Right renal pelvis (tissue), 4 donors: ENCODE measurements around the gene CEBPE. TPM values are rescaled to one million over a fixed set of nuclear protein-coding genes. Genes with fewer than 3 reads are reported as not detected.

Experiments
- DNase-seq, 4 donors: peaks; one replicate each; pipeline ENCODE4 v3.0.0-alpha.2; 2013; ENCODE audit warnings: low read depth in 4 of 4, low spot score in 3 of 4, missing footprints in 1 of 4
- polyA plus RNA-seq, 4 donors: library from polyadenylated mRNA; unstranded; fragments of 120-200 nt; gene quantifications; one replicate each; pipeline ENCODE4 v1.2.1, GENCODE V29; 2013; ENCODE audit not compliant: insufficient read length in 4 of 4

CEBPE gene
- polyA plus RNA-seq, 4 donors, result 0.13 to 0.32 (median 0.18) TPM; not detected in 1

DNA sequence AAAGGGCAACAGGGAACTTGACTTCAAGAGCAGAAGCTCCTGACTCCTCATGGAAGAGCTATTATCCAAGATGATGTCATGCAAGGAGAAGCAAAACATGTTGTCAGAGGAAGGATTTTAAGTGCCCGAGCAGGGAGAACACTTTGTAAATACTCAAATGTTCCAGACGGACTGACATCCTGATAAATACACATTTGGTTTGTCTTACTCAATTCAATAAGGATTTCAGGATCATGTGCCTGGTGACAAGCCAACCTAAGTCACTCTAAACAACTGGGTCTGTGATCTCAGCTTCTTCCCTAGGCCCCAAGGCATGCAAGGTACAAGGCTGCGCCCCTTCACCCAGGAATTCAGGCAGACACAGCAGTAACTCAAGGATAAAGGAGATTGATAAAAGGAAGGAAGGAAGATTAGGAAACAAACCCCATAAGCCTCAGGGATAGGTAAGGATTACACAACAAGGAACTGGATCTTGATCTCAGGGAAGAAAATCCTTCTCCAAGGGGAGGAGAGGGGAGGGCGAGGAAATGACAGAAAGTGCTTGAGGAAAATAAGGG, 26.8 kb upstream of the CEBPE start:
- DNase-seq, result no peak

DNA sequence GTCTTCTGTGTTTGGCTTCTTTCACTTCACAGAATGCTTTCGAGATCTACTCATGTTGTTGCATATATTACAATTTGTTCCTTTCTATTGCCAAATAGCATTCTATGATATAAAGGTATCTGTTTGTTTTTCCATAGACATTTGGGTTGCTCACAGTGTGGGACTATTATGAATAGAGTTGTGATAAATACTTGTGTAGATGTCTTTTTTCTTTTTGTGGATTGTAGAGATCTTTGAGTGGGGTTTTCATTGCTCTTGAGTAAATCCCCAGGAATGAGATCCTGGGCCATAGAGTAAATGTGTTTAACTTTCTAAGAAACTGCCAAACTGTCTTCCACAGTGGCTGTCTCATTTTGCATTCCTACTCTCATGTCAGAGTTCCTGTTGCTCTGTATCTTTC, 24.9 kb upstream of the CEBPE start:
- no peak for DNase-seq

- no peak for DNase-seq
Measured at GRCh38 chr14:23142826-23143225, 23.8 kb upstream of the CEBPE start.

GRCh38 chr14:23141706-23142444, 22.8 kb upstream of the CEBPE start:
- no peak for DNase-seq

DNA sequence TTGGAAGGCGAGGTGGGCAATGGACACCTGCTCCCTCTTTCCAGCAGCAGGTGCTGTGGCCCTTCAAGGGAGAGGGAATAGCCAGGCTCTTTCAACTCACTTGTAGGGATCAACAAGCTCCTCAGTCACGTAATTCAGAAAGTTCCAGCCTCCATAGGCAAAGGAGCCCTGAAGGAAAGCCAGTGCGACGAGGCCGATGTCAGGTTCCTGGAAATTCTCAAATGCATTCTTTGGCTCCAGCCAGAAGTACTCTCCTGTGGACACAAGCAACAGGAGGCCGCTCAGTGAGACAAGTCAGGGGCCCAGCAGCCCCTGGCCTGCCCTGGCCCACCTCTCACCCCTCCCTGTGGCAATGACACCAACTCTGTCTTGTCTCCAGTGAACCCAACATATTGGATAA, 21.3 kb upstream of the CEBPE start:
- no peak for DNase-seq

DNA sequence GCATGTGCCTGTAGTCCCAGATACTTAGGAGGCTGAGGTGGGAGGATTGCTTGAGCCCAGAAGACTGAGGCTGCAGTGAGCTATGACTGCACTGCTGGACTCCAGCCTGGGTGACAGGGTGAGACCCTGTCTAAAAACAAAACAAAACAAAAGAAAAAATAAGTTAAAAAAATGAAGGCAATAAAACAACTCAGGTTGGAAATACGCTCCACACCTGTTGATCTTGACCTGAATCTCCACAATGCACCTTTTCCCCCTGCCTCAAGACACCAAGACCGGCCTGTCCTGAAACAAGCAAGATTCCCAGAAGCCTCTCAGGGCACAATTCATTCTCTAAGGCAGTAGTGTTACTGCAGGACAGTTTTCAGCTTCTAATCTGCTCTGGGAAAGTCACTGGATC, 20.8 kb upstream of the CEBPE start:
- DNase-seq, result no peak

GRCh38 chr14:23137813-23138535, 18.9 kb upstream of the CEBPE start:
- DNase-seq, result no peak

GRCh38 chr14:23137192-23137812, 18.2 kb upstream of the CEBPE start:
- DNase-seq, result no peak

- DNase-seq, result no peak
Measured at GRCh38 chr14:23136566-23137133, 17.6 kb upstream of the CEBPE start.

DNA sequence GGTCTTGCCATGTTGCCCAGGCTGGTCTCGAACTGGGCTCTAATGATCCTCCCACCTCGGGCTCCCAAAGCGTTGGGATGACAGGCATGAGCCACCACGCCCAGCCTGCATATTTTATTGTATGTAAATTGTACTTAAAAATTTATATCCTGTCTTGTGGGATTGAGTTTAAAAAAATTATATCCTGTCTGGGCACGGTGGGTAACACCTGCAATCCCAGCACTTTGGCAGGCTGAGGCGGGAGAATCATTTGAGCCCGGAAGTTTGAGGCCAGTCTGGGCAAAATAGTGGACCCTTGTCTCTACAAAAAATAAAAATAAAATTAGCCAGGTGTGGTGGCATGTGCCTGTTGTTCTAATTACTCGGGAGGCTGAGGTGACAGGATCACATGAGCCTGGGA, 13.9 kb upstream of the CEBPE start:
- DNase-seq, result no peak

- DNase-seq, result no peak
Measured at GRCh38 chr14:23131482-23131881, 12.4 kb upstream of the CEBPE start.

DNA sequence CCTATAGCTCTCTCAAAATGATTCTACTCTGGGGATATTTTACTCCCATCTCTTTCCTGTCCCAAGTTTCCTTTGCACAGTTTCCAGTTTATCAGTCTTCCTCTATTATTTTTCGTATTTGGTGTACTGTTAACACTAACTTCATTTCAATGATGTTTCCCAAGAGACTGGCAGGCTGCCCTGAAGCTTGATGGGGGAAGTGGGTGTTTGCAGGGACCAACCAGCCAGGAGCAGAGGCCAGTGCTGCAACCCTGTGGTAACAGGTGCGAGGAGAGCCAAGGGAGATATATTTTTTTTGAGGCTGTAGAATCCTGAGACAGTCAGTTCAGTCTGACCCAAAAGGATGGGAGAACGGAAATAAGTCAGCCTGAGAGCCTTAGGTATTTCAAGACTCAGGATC, 11.8 kb upstream of the CEBPE start:
- no peak for DNase-seq

GRCh38 chr14:23129759-23130316, 10.8 kb upstream of the CEBPE start:
- DNase-seq, result no peak

- no peak for DNase-seq
Measured at GRCh38 chr14:23128969-23129758, 10.1 kb upstream of the CEBPE start.

GRCh38 chr14:23127861-23128260, 8.8 kb upstream of the CEBPE start:
- DNase-seq, result no peak

DNA sequence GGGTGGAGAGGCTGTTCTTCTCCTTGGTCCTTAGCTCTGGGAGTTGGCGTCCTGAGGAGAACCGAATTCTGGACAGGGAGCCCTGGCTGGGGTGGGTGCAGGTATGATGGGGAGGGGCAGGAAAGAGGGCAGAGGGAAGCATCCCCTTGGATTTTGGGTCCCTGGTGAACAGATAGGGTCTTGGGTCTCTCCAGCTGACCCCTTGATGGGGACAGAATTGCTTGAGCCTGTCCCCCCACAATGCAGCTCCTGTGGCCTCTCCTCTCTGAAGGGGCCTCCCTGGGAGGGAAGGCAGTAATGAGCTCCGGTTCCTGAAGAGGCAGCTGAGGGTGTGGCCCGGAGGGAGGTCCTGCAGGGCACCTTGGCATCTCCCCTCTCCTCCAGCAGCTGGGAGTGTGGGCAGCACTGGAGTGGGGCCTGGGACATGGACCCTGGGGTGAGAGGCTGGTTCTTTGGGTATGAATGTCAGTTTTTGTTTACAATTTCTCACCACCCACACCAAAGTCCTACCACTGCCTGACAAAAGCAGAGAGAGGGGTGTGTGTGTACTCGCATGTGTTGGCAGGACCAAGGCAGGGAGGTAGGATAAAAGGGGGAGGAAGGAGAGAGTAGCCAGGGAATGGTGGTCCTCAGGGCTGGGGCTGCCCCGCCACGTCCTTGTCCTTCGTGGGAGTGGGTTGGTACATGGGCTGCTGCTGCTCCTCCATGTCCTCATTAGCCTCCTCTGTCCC, 7.7 kb upstream of the CEBPE start:
- no peak for DNase-seq

GRCh38 chr14:23125933-23126524, 7.0 kb upstream of the CEBPE start:
- DNase-seq, result no peak

GRCh38 chr14:23125011-23125410, 6.0 kb upstream of the CEBPE start:
- no peak for DNase-seq

GRCh38 chr14:23124337-23124954, 5.4 kb upstream of the CEBPE start:
- DNase-seq, result no peak
